BJ (cell line): ENCODE data around the gene ABHD17C. TPM values are rescaled to one million over a fixed set of nuclear protein-coding genes. Genes with fewer than 3 reads are reported as not detected.

Experiments used
- CTCF ChIA-PET: fragments of 350-600 bp; formaldehyde crosslinking; extraction: SDS; loops from one replicate; lab custom pipeline; 2021; ENCODE audit warnings: antibody characterized with exemption, inconsistent platforms; lab: Yijun Ruan, JAX
- POLR2A ChIA-PET: fragments of 300-600 bp; sonication (Branson Sonifier 250); formaldehyde crosslinking; extraction: SDS; loops from one replicate; lab custom pipeline; 2021; ENCODE audit warnings: antibody characterized with exemption; lab: Charles Lee
- DNase-seq: peaks from one replicate; pipeline ENCODE4 v3.0.0-alpha.2; 2011; ENCODE audit warnings: low read depth
- H3K27me3 ChIP-seq: 2 replicates; pipeline ENCODE4 v1.6.0; 2011; ENCODE audit warnings: low read length; ENCODE audit not compliant: control insufficient read depth, insufficient read depth
- H3K36me3 ChIP-seq: 2 replicates; pipeline ENCODE4 v1.5.1; 2011; ENCODE audit warnings: low read length; ENCODE audit not compliant: control insufficient read depth, insufficient read depth
- H3K4me3 ChIP-seq: 2 replicates; pipeline ENCODE4 v1.5.1; 2011; ENCODE audit warnings: low read depth, mild to moderate bottlenecking, control low read depth, low read length
- CTCF ChIP-seq: IDR thresholded peaks from 2 replicates; pipeline ENCODE4 v1.5.1; 2011; ENCODE audit warnings: low read depth, mild to moderate bottlenecking, control low read depth, inconsistent platforms, low read length, moderate library complexity; ENCODE audit not compliant: insufficient read depth
- polyA plus RNA-seq: library from polyadenylated mRNA; depleted of rRNA; stranded (reverse); fragments of >200 nt; gene quantifications from 2 replicates; pipeline ENCODE4 v1.2.3, GENCODE V29; 2011

ABHD17C gene
- polyA plus RNA-seq, 1 experiment: 19.2 TPM

GRCh38 chr15:80727596-80727995, 32.5 kb downstream of the ABHD17C start:
- POLR2A ChIA-PET: no interaction called here
- no peak for DNase-seq
- no peak for TF ChIP-seq CTCF
- Histone ChIP-seq H3K4me3 (no peak overlapping the region), H3K27me3 (no peaks in the 10 kb centered on the region), H3K36me3 (peaks cover 3% of the 10 kb centered on the region)
- CTCF ChIA-PET: interaction anchor here (0.7 to 1.5 kb wide), 2 partner anchors 11 to 20 kb away, joined by 3 to 4 read pairs; no protein-coding TSS in a partner anchor

DNA sequence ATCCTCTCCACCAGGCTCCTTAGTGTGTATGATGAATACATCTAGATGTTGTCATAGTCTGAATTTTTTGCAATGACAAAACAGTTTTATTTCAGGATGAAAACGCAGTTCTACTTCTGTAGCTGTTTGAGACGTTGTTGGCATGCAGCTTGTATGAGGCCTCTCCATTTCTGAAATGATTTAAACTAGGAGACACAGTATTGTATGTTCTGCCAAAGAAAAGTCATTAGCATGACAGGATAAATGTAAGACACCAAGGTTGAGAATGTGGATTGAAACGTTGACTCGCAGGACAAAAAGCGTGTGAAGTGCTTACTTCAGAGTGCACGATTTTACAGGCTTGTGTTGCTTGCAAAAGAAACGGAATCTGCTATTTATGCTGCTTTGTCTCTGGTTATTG, 35.3 kb downstream of the ABHD17C start:
- CTCF ChIA-PET: no interaction called here
- DNase-seq: no peak
- Histone ChIP-seq H3K4me3 (no peak overlapping the region), H3K36me3 (peaks cover 6% of the 10 kb centered on the region), H3K27me3 (no peaks in the 10 kb centered on the region)
- TF ChIP-seq CTCF: no peak
- POLR2A ChIA-PET: no interaction called here

- H3K36me3 ChIP-seq: peaks cover 6% of the 10 kb centered on the region
- ChIA-PET POLR2A (no interaction called here), CTCF (no interaction called here)
- no peak for DNase-seq
- TF ChIP-seq CTCF: no peak
- H3K27me3 ChIP-seq: no peaks in the 10 kb centered on the region
- H3K4me3 ChIP-seq: no peak overlapping the region
These were observed 35.8 kb downstream of the ABHD17C start for GRCh38 chr15:80730926-80731325.

DNA sequence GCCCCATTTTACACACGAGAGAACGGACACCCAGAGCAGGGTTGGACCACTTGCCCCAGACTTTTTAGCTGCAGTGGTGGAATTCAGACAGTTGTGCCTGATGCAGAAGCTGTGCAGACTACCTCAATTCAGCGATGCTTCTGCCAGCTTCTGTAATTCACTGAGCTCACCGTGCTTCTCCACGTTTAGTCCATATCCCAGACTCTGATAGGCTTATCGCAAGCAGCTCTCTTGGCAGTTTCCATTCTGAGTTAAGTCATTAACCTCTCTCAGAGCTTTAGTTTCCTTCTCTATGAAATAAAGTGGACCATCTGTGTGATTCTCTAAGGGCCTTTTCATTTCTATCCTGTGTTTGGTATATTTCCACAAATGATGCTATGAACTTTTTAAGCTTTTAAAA, 37.1 kb downstream of the ABHD17C start:
- no peaks in the 10 kb centered on the region for H3K27me3 ChIP-seq

DNA sequence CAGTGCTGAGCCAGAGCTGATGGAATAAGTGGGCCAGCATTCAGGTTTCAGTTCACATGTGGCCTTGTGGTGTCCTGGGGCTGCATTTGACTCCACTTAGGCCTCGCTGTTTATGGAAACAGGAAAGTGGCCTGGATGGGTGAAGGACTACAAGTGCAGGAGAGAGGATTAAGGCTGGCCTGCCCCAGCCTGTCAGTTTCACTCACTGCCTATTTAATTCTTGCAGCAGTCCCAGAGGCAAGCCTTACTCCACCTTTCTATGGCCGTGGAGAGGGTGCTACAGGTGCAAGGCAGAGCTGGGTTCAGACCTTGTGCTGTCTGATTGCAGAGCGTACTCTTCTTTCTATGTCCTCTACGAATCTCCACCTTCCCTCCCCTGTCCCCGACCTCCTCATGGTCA, 37.7 kb downstream of the ABHD17C start:
- TF ChIP-seq CTCF: no peak
- Histone ChIP-seq H3K27me3 (no peaks in the 10 kb centered on the region), H3K36me3 (peaks cover 5% of the 10 kb centered on the region), H3K4me3 (no peak overlapping the region)
- no peak for DNase-seq
- CTCF ChIA-PET: interaction anchor here (1.1 to 1.3 kb wide), 3 partner anchors 9 to 43 kb away, joined by 3 to 4 read pairs (median 4); no protein-coding TSS in a partner anchor
- POLR2A ChIA-PET: no interaction called here

More for the DNA sequence above, 37.1 kb downstream of the ABHD17C start:
- H3K36me3 ChIP-seq: peaks cover 6% of the 10 kb centered on the region
- ChIA-PET POLR2A (interaction anchor here (0.6 kb wide), 1 partner anchor 199 kb away, joined by 3 read pairs; no protein-coding TSS in a partner anchor), CTCF (interaction anchor here (0.6 to 1.3 kb wide), 3 partner anchors 11 to 277 kb away, joined by 3 to 4 read pairs (median 3); no protein-coding TSS in a partner anchor)
- no peak overlapping the region for H3K4me3 ChIP-seq
- no peak for TF ChIP-seq CTCF
- DNase-seq: no peak
